H1 (cell line): ENCODE measurements around the gene TOM1L2.

Experiments
- CBX5 ChIP-seq: fragments of 300-800, 300-1000 bp; sonication (generic); IDR thresholded peaks from 2 replicates; pipeline ENCODE4 v1.7.1; 2016; ENCODE audit warnings: antibody characterized with exemption, low read length, low read depth
- CTCF ChIP-seq, 3 experiments: IDR thresholded peaks; 1 replicate in 2 of 3; 2 replicates in 1 of 3; pipeline versions ENCODE4 v1.5.1 to v1.6.1; 2011; ENCODE audit warnings: low read length in 3 of 3, mild to moderate bottlenecking in 3 of 3, inconsistent platforms in 2 of 3, low read depth in 1 of 3, moderate library complexity in 1 of 3; ENCODE audit not compliant: insufficient read depth in 1 of 3; ENCODE audit errors: control extremely low read depth in 1 of 3
- EP300 ChIP-seq, 2 experiments: IDR thresholded peaks; 1 replicate in 1 of 2; 2 replicates in 1 of 2; pipeline ENCODE4 v1.6.1; 2011 to 2012; ENCODE audit warnings: low read depth in 2 of 2, low read length in 2 of 2, mild to moderate bottlenecking in 2 of 2, borderline replicate concordance in 1 of 2, inconsistent platforms in 1 of 2, moderate library complexity in 1 of 2
- HDAC2 ChIP-seq, 2 experiments: fragments of 300-600 bp in 1 of 2; sonication (generic) in 1 of 2; IDR thresholded peaks; 2 replicates each; pipeline ENCODE4 v1.6.1; 2011 to 2012; ENCODE audit warnings: low read depth in 2 of 2, low read length in 2 of 2, mild to moderate bottlenecking in 2 of 2, moderate library complexity in 2 of 2, borderline replicate concordance in 1 of 2, inconsistent platforms in 1 of 2
- JUN ChIP-seq: IDR thresholded peaks from 2 replicates; pipeline ENCODE4 v1.6.1; 2011; ENCODE audit warnings: low read depth, mild to moderate bottlenecking, improper control_type of control experiment, low read length
- KDM1A ChIP-seq: fragments of 200-600, 300-600 bp; sonication (generic); IDR thresholded peaks from 2 replicates; pipeline ENCODE4 v1.7.1; 2016; ENCODE audit warnings: mild to moderate bottlenecking, low read length, borderline replicate concordance
- MAX ChIP-seq: IDR thresholded peaks from 2 replicates; pipeline ENCODE4 v1.6.1; 2012; ENCODE audit warnings: inconsistent platforms
- POLR2A ChIP-seq, 2 experiments: IDR thresholded peaks; 1 replicate in 1 of 2; 2 replicates in 1 of 2; pipeline ENCODE4 v1.6.1; 2011; ENCODE audit warnings: low read depth in 2 of 2, low read length in 2 of 2, mild to moderate bottlenecking in 2 of 2; ENCODE audit errors: control extremely low read depth in 1 of 2
- POLR2AphosphoS5 ChIP-seq: IDR thresholded peaks from 2 replicates; pipeline ENCODE4 v1.6.1; 2011; ENCODE audit warnings: low read depth, low read length
- SP1 ChIP-seq: IDR thresholded peaks from 2 replicates; pipeline ENCODE4 v1.6.1; 2011; ENCODE audit warnings: low read depth, low read length

- TF ChIP-seq CTCF (IDR thresholded peaks at IDR 0.05; ENCODE audit: control extremely low read depth in 1 of 3, insufficient read depth in 1 of 3, low read depth in 1 of 3, low read length in 3 of 3) (no peak), EP300 (IDR thresholded peaks at IDR 0.05; ENCODE audit: borderline replicate concordance in 1 of 2, low read depth in 2 of 2, low read length in 2 of 2) (no peak), POLR2A (IDR thresholded peaks at IDR 0.05; ENCODE audit: control extremely low read depth in 1 of 2, low read depth in 2 of 2, low read length in 2 of 2) (no peak), CBX5 (no peak), JUN (no peak), MAX (no peak), POLR2AphosphoS5 (no peak), HDAC2 (IDR thresholded peaks at IDR 0.05; ENCODE audit: borderline replicate concordance in 1 of 2, low read depth in 2 of 2, low read length in 2 of 2) (no peak), KDM1A (no peak), SP1 (no peak)
These were observed 39.1 kb upstream of the TOM1L2 start for GRCh38 chr17:18011286-18011685.
